NCI-H146 treated with DMSO at 0.1 percent for 48 hours (cell line): ENCODE data around the gene FOXB2.
"Not testable (repeated sequence)": the region's sequence is repeated elsewhere in the genome, so short reads cannot be mapped to it uniquely, and the experiment has no call there.

ENCODE experiments used
- DNase-seq: peaks from one replicate; lab custom pipeline; 2025; ENCODE audit not compliant: unreplicated experiment; lab: John Stamatoyannopoulos, UW

The FOXB2 gene

DNA sequence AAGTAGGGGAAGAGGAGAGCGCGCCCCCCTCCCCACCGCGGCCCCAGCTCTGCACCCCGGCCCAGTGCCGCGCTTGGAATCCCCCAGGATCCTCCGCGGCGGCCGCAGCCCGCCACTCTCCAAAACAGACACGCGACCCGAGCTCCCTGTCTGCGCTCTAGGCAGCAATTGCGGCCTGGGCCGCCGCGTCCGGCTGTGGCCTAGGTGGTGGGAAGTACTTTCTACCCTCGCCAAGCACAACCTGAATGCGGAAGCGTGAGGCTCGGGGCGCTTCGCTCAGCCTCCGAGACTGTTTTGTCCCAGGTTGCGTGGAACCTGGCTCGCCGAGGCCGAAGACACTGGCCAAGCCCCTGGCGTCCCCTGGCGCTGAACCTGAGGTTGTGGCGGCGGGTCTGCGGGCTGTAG lies 3.3 kb upstream of the FOXB2 start:
- DNase-seq, result no peak

DNA sequence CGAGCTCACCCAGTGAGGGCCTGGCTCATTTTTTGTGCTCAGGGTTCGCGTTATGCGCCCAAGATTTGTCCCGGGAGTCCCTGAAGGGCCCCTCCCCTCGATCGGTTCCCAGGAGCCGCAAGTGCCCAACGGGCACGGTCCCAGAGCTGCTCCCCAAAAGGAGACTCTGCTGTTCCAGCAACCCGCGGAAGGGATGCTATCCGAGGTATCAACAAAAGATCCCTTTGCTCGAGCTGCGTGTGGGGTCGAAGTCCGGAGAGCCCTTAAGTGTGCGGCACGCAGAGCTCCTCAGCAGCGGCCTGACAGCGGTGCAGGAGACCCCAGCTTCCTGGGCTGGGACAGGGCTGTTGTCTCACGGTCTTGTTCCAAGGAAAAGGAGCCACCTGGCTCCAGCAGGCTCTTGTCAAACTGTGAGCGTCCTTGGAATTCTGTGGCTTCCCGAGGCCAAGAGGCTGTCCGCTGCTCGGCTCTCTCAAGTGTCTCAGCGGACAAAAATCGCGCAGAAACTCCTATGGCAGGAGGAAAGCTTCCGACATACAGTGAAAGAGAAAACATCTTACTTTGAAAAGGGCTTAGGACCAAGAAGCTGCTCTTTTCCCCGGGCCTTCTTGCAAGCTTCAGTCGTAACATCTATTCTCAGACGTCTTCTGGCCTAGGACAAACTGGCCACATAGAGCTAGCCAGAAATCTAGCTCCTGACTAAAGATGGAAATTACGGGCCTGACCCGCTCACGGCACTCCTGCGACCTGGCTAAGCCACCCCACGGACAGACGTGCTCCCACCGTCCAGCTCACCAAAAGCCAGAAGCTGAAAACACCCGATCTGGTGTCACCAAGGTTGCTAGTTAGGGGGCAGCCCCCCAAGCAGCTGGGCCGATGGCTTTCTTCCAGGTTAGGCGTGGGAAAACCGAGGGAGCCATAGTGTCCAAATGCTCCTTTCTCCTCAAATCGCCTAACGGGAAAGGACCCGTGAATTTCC lies 2.6 kb upstream of the FOXB2 start:
- no peak for DNase-seq

DNA sequence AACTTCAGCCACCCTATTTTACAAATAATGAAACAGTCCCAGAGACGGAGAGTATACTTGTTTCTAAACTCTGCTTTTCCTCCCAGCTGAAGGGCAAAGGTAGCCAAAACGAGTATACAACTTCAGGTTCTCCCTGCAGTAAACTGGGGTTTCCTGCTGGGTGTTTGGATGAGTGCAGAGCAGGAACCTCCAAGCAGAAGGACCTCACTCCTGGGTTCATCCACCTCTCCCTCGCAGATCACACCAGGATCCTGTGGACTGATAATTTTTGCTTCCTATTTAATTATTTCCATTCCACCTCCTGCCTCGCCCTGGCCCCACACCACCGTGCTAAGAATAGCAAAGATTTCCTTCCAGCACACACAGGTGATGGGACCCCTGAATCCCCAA lies 2.0 kb upstream of the FOXB2 start:
- DNase-seq, result no peak

DNA sequence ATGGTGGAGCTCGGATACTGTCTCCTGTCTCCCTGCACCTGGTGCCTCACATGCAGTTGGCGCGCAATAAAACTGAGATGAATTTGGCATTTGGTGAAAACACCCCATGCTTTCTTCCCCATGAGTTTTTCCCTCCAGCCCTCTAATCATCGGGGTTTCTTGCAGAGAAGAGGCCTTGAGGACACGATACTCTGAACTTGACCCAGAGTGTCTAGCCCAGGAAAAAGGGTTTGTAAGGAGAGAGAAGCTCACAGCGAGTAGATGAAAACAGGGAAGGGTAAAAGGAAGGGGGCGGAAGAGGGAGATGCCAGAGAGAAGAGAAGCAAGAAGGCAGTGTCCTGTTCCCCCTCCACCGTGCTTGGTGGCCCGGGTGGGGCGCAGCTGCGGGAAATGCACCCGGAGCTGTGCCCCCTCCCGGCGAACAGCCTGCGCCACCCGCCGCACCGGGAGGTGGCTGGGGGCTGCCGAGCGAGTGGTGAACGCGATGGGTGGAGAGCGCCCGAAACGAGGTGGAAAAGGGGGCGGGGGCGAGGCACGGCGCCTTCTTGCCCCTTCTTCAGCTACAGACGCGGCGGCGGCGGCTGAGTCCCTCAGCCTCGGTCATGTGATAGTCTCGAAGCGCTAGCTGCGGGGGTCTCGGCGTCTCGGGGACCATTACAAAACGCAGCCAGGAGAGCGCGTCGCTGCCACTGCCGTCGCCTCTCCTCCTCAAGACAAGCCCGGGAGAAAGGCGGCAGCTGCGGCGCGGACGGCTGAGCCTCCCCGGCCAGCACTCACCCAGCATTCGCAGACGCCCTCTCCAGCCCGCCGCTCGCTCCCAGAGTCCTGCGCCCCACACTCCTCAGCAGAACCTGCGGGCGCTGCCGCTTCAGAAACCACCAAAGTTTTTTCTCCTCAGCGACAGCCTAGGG lies 1.1 kb upstream of the FOXB2 start:
- DNase-seq, result no peak

GRCh38 chr9:77018969-77019235 lies 553 bp upstream of the FOXB2 start:
- no peak for DNase-seq

DNA sequence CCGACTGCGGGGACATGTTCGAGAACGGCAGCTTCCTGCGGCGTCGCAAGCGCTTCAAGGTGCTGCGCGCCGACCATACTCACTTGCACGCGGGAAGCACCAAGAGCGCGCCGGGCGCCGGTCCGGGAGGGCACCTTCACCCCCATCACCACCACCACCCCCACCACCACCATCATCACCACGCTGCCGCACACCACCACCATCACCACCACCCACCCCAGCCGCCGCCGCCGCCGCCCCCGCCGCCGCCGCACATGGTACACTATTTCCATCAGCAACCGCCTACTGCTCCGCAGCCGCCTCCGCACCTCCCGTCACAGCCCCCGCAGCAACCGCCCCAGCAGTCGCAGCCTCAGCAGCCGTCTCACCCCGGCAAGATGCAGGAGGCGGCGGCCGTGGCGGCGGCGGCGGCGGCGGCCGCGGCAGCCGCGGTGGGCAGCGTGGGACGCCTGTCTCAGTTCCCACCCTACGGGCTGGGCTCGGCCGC lies 514 bp downstream of the FOXB2 start:
- DNase-seq, result no peak

DNA sequence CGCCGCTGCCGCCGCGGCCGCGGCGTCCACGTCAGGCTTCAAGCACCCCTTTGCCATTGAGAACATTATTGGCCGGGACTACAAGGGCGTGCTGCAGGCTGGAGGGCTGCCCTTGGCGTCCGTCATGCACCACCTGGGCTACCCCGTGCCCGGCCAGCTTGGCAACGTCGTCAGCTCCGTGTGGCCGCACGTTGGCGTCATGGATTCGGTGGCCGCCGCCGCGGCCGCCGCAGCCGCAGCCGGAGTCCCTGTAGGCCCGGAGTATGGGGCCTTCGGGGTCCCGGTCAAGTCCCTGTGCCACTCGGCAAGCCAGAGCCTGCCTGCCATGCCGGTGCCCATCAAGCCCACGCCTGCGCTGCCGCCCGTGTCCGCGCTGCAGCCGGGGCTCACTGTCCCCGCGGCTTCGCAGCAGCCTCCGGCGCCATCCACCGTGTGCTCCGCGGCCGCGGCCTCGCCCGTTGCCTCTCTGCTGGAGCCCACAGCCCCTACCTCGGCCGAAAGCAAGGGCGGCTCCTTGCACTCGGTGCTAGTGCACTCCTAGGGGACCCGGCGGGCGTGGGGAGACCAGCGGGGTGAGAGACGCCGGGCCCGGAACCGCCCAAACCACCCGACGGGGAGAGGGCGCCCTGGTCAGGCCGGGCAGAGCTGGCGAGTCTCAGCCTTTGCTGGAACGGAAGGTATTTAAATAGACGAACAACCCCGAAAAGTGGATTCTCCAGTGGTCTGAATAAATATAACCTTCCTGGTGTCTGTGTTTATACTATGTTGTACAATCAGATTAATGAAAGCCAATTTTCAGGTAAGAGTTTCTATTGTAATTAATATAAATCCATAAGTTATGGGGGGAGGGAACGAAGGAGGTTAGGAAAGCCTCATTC lies 1.2 kb downstream of the FOXB2 start:
- DNase-seq, result no peak

GRCh38 chr9:77021291-77021894 lies 1.9 kb downstream of the FOXB2 start:
- DNase-seq, result no peak

GRCh38 chr9:77021922-77022782 lies 2.7 kb downstream of the FOXB2 start:
- no peak for DNase-seq

DNA sequence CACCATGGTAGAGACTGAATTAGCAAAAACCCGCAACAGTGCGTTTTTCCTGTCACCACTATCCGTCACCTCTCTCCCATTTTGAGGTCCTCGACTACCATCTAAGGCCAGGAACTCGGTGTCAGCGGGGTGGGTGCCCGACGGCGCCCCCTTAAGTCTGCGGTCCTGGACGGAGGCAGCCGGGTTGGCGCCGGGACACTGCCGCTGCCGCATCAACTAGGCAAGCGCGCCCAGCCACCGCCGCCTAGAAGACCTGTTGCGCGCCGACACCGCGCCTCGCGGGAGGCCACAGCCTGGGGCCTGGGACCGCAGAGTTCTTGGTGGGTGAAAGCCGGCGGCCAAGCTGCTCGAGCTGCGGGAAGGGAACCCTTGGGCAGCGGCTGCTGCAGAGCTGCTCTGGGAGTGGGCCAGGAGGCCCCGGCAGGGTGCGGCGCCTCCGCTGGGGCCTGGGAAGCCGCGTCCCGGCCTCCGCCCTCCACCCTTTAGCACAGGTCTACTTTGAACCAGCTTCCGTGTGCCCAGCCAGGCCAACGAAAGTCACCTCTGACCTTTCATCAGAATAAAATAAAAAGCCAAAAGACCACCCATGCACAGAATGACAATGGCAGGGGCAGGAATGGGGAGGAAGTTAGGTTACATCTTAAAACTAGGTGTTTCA lies 3.5 kb downstream of the FOXB2 start:
- DNase-seq, result no peak

GRCh38 chr9:77023726-77024125 lies 4.3 kb downstream of the FOXB2 start:
- DNase-seq, result no peak

DNA sequence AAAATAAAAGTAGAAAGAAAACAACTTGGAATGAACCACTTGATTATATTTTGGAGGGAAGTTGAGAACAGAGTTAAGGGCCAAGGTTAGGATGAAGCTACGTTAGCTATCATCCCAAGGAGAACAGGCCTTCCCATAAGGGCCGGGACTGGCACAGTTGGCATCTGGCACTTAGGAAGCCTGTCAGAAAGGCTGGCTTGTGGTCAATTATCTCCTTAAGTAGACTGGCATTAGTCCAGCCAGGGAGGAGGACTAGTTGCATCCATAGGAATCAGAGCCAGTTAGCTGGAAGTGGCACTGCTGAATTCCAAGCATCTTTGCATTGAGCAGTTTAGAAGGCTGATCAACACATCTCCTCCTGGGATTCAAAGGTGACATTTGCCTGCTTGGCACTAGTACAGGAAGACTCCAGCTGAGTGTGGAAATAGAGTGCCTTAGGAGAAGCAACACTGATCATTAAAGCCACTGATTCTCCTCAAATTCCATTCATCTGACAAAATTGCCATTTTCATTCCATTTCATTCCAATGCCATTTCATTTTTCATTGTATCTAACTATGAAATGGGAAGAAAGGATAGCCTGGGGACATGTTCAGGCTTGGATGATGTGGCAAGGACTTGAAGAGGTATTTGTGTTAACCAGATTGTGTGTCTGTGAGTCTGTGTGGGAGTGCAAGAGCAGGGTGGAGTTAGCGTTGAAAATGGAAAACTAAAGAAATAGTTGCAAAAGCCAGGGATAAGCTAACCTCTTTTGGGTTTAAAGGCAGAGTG lies 5.5 kb downstream of the FOXB2 start:
- no peak for DNase-seq

DNA sequence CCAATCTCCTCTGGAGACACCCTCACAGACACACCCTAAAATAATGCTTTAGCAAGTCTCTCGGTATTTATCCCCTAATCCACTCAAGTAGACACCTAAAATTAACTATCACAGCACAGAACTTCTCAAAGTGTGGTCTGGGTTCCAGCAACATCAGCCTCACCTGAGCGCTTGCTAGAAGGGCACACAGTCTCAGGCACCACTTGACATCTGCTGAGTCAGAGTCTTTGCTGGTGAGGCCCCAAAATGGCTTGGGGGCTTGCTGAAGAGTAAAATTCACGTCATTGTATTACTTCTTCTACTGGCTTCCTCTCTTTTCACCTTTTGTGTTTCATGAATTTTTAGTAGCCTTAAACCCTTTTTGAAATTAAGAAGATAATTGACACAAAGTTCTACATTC lies 9.0 kb downstream of the FOXB2 start:
- no peak for DNase-seq

DNA sequence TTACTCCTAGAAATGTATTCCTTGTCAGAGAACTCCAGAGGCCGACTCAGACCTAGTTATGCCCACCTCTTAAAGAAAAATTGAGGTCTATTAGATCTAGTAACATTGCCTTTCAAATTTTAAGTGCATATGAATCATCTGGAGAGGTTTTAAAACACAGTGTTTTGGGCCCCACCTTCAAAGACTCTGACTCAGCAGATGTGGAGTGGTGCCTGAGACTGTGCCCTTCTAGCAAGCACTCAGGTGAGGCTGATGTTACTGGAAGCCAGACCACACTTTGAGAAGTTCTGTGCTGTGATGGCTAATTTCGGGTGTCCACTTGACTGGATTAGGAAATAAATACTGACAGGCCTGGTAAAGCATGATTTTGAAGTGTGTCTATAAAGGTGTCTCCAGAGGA lies 10.6 kb downstream of the FOXB2 start:
- DNase-seq, result no peak

GRCh38 chr9:77038281-77039036 lies 19.0 kb downstream of the FOXB2 start:
- DNase-seq, result peak; percentile 49

DNA sequence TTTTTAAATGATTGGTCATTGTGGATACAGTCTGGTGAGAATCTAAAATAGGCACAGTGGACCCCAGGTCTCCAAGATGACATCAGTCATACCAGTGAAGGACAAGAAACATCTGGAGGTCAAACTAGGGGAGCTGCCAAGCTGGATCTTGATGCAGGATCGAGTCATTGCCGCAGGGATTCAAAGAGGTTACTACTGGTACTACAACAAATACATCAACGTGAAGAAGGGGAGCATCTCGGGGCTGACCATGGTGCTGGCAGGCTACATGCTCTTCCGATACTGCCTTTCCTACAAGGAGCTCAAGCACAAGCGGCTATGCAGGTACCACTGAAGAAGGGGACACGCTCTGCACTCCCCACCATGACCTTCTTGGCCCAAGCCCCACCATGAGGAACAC lies 20.9 kb downstream of the FOXB2 start:
- no peak for DNase-seq

DNA sequence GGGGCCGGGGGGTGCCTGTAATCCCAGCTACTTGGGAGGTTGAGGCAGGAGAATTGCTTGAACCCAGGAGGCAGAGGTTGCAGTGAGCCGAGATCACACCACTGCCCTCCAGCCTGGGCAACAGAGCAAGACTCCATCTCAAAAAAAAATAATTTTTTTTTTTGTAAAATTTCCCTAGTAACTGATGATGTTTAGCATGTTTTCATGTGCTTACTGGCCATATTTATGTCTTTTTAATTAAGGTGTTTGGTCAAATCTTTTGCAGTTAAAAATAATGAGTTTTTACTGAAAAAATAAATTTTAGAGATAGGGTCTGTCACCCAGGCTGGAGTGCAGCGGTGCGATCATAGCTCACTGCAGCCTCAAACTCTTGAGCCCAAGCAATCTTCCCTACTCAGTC lies 24.3 kb downstream of the FOXB2 start:
- DNase-seq, result not testable (repeated sequence)

GRCh38 chr9:77060681-77061080 lies 41.2 kb downstream of the FOXB2 start:
- not testable (repeated sequence) for DNase-seq
